Stimulated activated CD8-positive, alpha-beta memory T cell treated with anti-CD3 and anti-CD28 coated beads, Interleukin-7, amount 100 ng/mL, for 1 hour (primary cell): ENCODE results near the gene ACIN1.

ENCODE experiments used
- DNase-seq, 2 donors: peaks; one replicate each; pipeline ENCODE4 v3.0.0-alpha.2; 2020; ENCODE audit warnings: low read depth in 2 of 2

ACIN1 gene

GRCh38 chr14:23042162-23042965 lies 52.6 kb downstream of the ACIN1 start, which contains the start of gene PSMB11:
PSMB11 (plus strand) TSS chr14:23042212; CDS start chr14:23042226, 14 bp downstream.
- DNase-seq, result no peak

- DNase-seq, result no peak
These were observed 53.2 kb downstream of the ACIN1 start for GRCh38 chr14:23041729-23042128.

GRCh38 chr14:23040100-23040499 lies 54.8 kb downstream of the ACIN1 start:
- no peak for DNase-seq

GRCh38 chr14:23035303-23036144 lies 59.4 kb downstream of the ACIN1 start:
- DNase-seq, result no peak

GRCh38 chr14:23034498-23035302 lies 60.2 kb downstream of the ACIN1 start, which contains the start of gene PSMB5:
PSMB5 (minus strand) TSS chr14:23034900; CDS start chr14:23034881, 19 bp downstream.
- peak; percentile 63 to 64 for DNase-seq

GRCh38 chr14:23033801-23034497 lies 61.0 kb downstream of the ACIN1 start:
- no peak for DNase-seq

GRCh38 chr14:23033251-23033727 lies 61.6 kb downstream of the ACIN1 start:
- no peak for DNase-seq

- DNase-seq, result no peak
These were observed 64.0 kb downstream of the ACIN1 start for GRCh38 chr14:23030936-23031335.

- DNase-seq, result no peak
These were observed 66.1 kb downstream of the ACIN1 start for GRCh38 chr14:23028799-23029198.

- DNase-seq, result no peak
These were observed 69.7 kb downstream of the ACIN1 start for GRCh38 chr14:23025151-23025814.

- DNase-seq, result no peak
These were observed 70.3 kb downstream of the ACIN1 start for GRCh38 chr14:23024612-23025075.

GRCh38 chr14:23023795-23024152 lies 71.2 kb downstream of the ACIN1 start:
- no peak for DNase-seq

- no peak for DNase-seq
These were observed 71.7 kb downstream of the ACIN1 start for GRCh38 chr14:23023022-23023794.

GRCh38 chr14:23021889-23022442 lies 73.0 kb downstream of the ACIN1 start:
- no peak for DNase-seq

- DNase-seq, result no peak
These were observed 73.5 kb downstream of the ACIN1 start for GRCh38 chr14:23021434-23021833.

- no peak for DNase-seq
These were observed 74.5 kb downstream of the ACIN1 start for GRCh38 chr14:23020143-23021128.

GRCh38 chr14:23018107-23018506 lies 76.8 kb downstream of the ACIN1 start:
- no peak for DNase-seq

- no peak for DNase-seq
These were observed 77.8 kb downstream of the ACIN1 start for GRCh38 chr14:23017091-23017490.
